NCI-H1436 (cell line): Measurements from ENCODE around the gene TBCE.
A peak's percentile ranks its signal among the peaks of the same experiment; 100 is the strongest.

Source experiments
- DNase-seq: peaks from one replicate; lab custom pipeline; 2025; lab: John Stamatoyannopoulos, UW

The TBCE gene

GRCh38 chr1:235410467-235410866, 43.2 kb downstream of the TBCE start:
- no peak for DNase-seq

- no peak for DNase-seq
Observed at GRCh38 chr1:235411489-235412486, 44.6 kb downstream of the TBCE start.

GRCh38 chr1:235415008-235415904, 48.0 kb downstream of the TBCE start:
- DNase-seq, result peak; percentile 49

GRCh38 chr1:235416662-235417049, 49.4 kb downstream of the TBCE start:
- no peak for DNase-seq

- peak; percentile 45 for DNase-seq
Observed at GRCh38 chr1:235417086-235417697, 50.0 kb downstream of the TBCE start.

- no peak for DNase-seq
Observed at GRCh38 chr1:235421751-235422150, 54.5 kb downstream of the TBCE start.

- no peak for DNase-seq
Observed at GRCh38 chr1:235423214-235423652, 56.0 kb downstream of the TBCE start.

GRCh38 chr1:235424092-235424491, 56.9 kb downstream of the TBCE start:
- no peak for DNase-seq

GRCh38 chr1:235425357-235425756, 58.1 kb downstream of the TBCE start:
- DNase-seq, result no peak

- DNase-seq, result no peak
Observed at GRCh38 chr1:235426143-235426542, 58.9 kb downstream of the TBCE start.

GRCh38 chr1:235426680-235427079, 59.5 kb downstream of the TBCE start:
- DNase-seq, result no peak

GRCh38 chr1:235427447-235427846, 60.2 kb downstream of the TBCE start:
- no peak for DNase-seq

- no peak for DNase-seq
Observed at GRCh38 chr1:235429143-235429542, 61.9 kb downstream of the TBCE start.

GRCh38 chr1:235430991-235431390, 63.8 kb downstream of the TBCE start:
- DNase-seq, result no peak

- no peak for DNase-seq
Observed at GRCh38 chr1:235434001-235434400, 66.8 kb downstream of the TBCE start.

GRCh38 chr1:235441159-235441685, 74.0 kb downstream of the TBCE start:
- DNase-seq, result no peak

- DNase-seq, result no peak
Observed at GRCh38 chr1:235442788-235443429, 75.7 kb downstream of the TBCE start.

- DNase-seq, result no peak
Observed at GRCh38 chr1:235448616-235449015, 81.4 kb downstream of the TBCE start.

GRCh38 chr1:235450433-235450832, 83.2 kb downstream of the TBCE start:
- DNase-seq, result no peak

GRCh38 chr1:235450886-235451483, 83.8 kb downstream of the TBCE start:
- no peak for DNase-seq

GRCh38 chr1:235454021-235454420, 86.8 kb downstream of the TBCE start:
- DNase-seq, result no peak
